Myocyte (in vitro differentiated cells): ENCODE results near the gene TRIM7. TPM values are rescaled to one million over a fixed set of nuclear protein-coding genes. Genes with fewer than 3 reads are reported as not detected.

Experiments
- DNase-seq: peaks from one replicate; pipeline ENCODE4 v3.0.0-alpha.2; 2012; ENCODE audit warnings: low read depth
- total RNA-seq: library from RNA; depleted of rRNA; stranded (reverse); fragments of >200 nt; gene quantifications from 2 replicates; pipeline ENCODE4 v1.2.3, GENCODE V29; 2014

TRIM7 gene
- total RNA-seq, 1 donor from 2014 or later, result 18.8 TPM

- no peak for DNase-seq
Measured at GRCh38 chr5:181233088-181233800, 28.2 kb upstream of the TRIM7 start.

- no peak for DNase-seq
Measured at GRCh38 chr5:181232593-181232992, 27.6 kb upstream of the TRIM7 start.

DNA sequence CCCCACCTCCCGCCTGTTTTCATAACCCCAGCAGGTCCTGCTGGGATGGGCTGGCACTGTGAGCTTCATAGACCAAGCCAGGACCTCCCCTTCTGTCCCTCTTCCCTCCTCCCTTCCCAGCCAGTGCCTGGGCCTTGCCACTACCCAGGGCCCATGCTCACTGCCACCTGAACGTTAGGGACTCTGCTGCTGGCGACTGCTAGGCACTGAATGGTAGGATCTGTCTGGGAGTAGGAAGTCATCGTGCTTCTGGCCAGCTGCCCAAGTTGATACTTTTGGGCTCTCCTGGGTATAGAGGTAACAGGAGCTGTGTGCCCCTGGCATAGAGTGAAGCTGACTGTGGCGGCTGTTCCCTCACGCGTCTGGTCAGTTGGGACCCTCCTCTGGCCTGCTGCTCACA lies 26.4 kb upstream of the TRIM7 start:
- no peak for DNase-seq

DNA sequence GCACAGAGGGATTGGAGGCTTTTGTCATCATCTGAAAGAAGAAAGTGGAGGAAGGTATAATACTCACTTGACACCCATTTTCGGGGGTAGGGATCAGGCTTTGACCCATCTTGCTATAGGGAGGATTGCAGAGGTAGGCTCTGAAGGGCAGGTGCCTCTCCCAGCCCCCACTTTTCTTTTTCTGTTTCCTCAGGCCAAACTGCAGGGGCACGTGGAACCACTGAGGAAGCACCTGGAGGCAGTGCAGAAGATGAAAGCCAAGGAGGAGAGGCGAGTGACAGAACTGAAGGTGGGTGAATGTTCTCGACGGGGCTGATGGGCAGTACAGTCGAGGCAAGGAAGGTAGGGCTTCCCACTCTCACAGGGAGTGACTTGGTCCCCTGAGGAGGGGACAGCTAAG lies 25.6 kb upstream of the TRIM7 start:
- DNase-seq, result no peak

DNA sequence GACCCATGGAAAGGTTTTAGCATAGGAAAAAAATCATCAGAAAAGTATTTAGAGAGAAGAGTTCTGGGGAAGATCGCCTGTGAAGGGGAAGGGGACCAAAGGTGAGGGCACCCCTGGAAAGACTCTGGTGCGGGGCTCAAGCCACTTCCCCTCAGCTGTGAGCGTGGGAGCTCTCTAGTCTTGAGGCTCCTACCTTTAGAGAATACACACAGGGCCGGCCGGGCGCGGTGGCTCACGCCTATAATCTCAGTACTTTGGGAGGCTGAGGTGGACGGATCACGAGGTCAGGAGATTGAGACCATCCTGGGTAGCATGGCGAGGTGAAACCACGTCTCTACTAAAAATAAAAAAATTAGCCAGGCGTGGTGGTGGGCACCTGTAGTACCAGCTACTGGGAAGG lies 25.0 kb upstream of the TRIM7 start:
- DNase-seq, result no peak

DNA sequence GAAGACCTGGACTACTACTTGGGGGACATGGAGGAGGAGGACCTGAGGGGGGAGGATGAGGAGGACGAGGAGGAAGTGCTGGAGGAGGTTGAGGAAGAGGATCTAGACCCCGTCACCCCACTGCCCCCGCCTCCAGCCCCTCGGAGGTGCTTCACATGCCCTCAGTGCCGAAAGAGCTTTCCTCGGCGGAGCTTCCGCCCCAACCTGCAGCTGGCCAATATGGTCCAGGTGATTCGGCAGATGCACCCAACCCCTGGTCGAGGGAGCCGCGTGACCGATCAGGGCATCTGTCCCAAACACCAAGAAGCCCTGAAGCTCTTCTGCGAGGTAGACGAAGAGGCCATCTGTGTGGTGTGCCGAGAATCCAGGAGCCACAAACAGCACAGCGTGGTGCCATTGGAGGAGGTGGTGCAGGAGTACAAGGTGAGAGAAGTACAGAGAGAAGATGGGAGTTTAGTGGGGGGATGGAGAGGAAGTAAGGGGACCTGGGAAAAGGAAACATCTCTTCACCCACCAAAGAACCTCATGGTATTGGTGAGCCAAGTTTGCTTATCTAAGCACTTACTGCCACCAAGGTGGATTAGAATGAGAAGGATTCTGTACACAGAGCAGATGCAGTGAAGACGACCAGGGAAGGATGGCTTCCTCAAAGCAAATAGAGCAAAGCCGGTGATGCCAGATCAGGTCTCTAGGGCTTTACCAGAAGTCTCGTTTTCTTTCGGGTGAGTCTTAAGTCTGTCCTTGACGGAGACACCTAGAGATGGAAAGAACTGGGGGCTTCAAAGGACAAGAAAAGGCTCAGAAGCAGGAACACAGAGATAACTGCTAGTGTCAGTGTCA lies 19.6 kb upstream of the TRIM7 start:
- no peak for DNase-seq

DNA sequence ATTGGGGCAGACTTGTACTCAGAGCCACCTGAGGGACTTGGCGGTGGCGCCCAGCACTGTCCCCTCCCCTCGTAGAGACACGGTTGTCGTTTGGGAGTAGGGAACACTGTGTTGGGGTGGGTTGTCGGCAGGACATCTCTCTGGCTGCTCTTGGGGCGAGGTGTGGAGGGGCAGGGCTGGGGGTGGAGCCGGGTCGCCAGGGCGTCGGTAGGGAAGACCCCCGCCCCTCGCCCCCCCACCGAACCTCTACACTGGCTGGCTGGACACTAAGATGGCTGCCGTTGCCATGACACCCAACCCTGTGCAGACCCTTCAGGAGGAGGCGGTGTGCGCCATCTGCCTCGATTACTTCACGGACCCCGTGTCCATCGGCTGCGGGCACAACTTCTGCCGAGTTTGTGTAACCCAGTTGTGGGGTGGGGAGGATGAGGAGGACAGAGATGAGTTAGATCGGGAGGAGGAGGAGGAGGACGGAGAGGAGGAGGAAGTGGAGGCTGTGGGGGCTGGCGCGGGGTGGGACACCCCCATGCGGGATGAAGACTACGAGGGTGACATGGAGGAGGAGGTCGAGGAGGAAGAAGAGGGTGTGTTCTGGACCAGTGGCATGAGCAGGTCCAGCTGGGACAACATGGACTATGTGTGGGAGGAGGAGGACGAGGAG lies 18.9 kb upstream of the TRIM7 start:
- DNase-seq, result peak; percentile 46

DNA sequence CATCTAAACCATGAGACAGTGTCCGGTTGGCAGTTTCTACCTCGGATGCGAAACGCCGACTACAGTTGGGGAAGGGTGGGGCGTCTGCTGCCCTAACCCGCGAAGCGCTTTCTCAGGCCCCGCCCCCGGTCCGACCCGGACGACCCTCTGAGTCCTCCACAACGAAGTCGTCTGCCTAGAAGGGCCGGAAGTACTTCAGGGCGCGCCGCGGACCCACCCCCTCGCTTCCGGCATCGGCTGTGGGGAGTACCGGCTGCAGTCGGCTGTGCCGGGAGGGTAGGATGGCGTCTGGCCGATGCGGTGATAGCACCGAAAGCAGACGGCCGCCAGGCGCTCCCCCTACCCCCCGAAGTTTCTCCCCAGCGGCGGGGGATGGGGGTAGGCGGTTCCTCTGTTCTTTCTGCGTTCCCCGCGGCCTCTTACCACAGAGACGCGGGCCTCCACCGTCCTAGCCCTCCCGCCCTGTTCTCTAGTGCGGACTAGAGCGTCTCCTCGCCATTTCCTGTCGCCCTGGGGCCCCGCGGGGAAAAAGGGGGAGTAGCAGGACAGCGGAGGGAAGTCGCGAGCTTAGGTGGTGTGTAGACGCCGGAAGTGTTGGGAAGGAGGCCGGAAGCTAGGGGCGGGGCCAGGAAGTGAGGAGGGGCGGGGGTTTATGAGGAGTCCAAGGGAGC lies 18.2 kb upstream of the TRIM7 start, which contains the start of gene TRIM41:
TRIM41 (plus strand) TSS at position 224 of the 671 bp plus-strand sequence. CDS start 719 bp downstream, outside the sequence.
- DNase-seq, result peak; percentile 98

GRCh38 chr5:181222630-181223057 lies 17.6 kb upstream of the TRIM7 start:
- DNase-seq, result no peak

DNA sequence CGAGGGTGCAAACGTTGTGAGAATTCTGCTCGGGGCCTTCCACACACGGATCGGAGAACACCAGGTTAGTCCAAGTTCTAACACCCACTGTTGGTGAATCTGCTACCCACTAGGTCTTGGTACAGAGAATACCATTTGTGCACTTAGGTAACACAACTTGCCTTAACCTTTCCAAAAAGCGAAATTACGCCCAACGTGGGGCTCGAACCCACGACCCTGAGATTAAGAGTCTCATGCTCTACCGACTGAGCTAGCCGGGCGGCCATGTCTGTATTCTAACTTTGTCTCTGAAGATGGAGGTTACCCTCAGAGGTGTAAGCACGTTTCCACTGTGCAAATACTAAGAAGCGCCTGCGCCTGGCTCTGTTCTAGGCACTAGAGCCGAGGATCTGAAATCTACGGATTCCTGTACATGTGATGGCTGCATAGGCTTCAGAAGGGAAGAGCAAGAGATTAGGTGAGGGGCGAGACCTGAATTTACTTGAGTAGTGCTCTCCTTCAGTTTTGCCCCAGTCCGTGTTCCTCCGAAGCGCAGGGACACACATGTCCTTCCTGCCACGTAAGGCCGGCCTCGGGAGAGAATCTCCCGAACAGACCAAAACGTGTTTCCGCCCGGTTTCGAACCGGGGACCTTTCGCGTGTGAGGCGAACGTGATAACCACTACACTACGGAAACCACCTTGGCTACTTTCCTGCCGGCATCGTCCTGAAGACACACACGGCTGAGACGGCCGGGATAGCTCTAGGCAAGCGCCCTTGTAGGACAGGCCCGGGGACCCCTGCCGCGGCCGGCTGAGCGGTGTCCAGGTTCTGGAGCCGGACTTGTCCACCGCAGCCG lies 17.0 kb upstream of the TRIM7 start:
- DNase-seq, result peak; percentile 95

- no peak for DNase-seq
Measured at GRCh38 chr5:181221105-181221791, 16.3 kb upstream of the TRIM7 start.

DNA sequence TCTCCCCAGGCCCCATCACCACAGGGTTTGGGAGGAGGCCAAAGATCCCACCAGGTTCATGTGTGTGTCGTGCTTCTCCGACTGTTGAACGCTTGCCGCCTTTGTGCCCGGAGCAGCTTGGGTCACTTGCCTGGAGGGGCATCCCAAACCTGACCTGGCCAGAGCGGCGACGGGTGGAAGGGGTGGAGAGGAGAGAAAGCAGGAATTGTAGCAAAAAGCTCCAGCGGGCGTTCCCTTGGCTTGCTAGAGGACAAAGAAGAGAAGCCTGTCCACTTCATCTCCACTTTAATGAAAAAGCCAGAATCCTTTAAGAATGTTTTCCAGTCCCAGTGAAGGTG lies 15.2 kb upstream of the TRIM7 start:
- no peak for DNase-seq

DNA sequence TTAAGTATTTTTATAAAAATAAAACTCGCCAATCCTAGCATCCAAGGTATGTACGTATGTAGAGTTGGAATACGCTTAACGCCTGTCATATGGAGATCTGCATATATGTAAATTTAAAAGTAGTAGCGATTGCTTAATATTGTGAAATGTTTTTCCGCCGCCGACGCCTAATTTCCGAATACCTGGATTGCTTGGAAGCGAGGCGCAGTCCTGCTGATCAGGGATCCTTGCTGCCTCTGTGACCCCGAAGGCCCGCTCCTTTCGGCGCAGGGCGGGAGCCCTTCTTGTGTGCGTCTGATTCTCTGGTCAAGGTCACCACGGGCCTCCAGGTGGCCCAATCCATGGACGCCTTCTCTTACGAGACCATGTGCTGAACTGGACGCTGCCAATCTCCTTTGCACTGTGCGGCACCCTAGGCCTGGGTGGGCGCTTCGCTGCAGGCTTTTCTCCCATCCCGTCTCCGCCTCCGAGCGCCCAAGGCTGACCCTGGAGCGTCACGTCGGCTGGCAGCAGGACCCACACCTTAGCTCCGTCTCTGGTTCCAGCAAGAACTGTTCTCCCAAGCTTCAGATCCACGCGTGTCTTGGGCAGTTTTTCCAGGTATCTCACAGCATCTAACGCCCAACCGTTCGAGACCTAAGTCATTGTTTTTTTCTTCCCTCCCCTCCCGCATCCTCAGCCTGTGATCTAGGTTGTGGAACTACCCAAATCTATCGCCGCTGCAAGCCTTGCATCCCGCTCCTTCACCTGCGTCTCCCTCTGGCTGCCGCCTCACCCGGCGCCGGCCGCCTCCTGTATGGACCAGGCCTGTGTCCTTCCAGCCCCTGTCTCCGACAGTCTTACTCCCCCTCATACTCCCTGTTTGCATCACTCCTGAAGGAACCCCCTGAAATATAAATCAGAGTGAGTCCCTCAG lies 14.5 kb upstream of the TRIM7 start:
- DNase-seq, result no peak

- DNase-seq, result no peak
Measured at GRCh38 chr5:181218795-181219124, 13.8 kb upstream of the TRIM7 start.

- DNase-seq, result no peak
Measured at GRCh38 chr5:181217803-181218062, 12.7 kb upstream of the TRIM7 start.

GRCh38 chr5:181217111-181217802 lies 12.3 kb upstream of the TRIM7 start:
- no peak for DNase-seq

- DNase-seq, result no peak
Measured at GRCh38 chr5:181215997-181216989, 11.3 kb upstream of the TRIM7 start.
